Activated CD8-positive, alpha-beta memory T cell treated with anti-CD3 and anti-CD28 coated beads for 1 hour (primary cell): ENCODE data around the gene SPATA33.
"Not testable (repeated sequence)": the region's sequence is repeated elsewhere in the genome, so short reads cannot be mapped to it uniquely, and the experiment has no call there.

Source experiments
- DNase-seq, 2 donors: peaks; one replicate each; pipeline ENCODE4 v3.0.0-alpha.2; 2020; ENCODE audit warnings: low read depth in 1 of 2; ENCODE audit errors: extremely low read depth in 1 of 2

SPATA33 gene

GRCh38 chr16:89658221-89658879, 714 bp downstream of the SPATA33 start:
- no peak for DNase-seq

- no peak for DNase-seq
Measured at GRCh38 chr16:89660146-89660545, 2.5 kb downstream of the SPATA33 start.

GRCh38 chr16:89661215-89661614, 3.6 kb downstream of the SPATA33 start:
- no peak for DNase-seq

- not testable (repeated sequence) for DNase-seq
Measured at GRCh38 chr16:89664238-89664637, 6.6 kb downstream of the SPATA33 start.

- not testable (repeated sequence) for DNase-seq
Measured at GRCh38 chr16:89667000-89667399, 9.4 kb downstream of the SPATA33 start.

GRCh38 chr16:89667633-89668032, 10.0 kb downstream of the SPATA33 start:
- no peak for DNase-seq

GRCh38 chr16:89668790-89669158, 11.1 kb downstream of the SPATA33 start:
- no peak for DNase-seq

GRCh38 chr16:89669755-89670154, 12.1 kb downstream of the SPATA33 start:
- DNase-seq = no peak

GRCh38 chr16:89670496-89671431, 13.1 kb downstream of the SPATA33 start:
- DNase-seq = no peak

- DNase-seq = not testable (repeated sequence)
Measured at GRCh38 chr16:89671565-89671964, 13.9 kb downstream of the SPATA33 start.

- DNase-seq = no peak
Measured at GRCh38 chr16:89672177-89672941, 14.7 kb downstream of the SPATA33 start.

GRCh38 chr16:89678258-89678657, 20.6 kb downstream of the SPATA33 start:
- no peak for DNase-seq

GRCh38 chr16:89685916-89686315, 28.3 kb downstream of the SPATA33 start:
- no peak for DNase-seq

- DNase-seq = peak; percentile 36 to 85
Measured at GRCh38 chr16:89686520-89687091, 29.0 kb downstream of the SPATA33 start, which contains the start of gene CDK10. Gene CDK10 (plus strand): TSS chr16:89686689. CDS start chr16:89686711, 22 bp downstream.

- DNase-seq = no peak
Measured at GRCh38 chr16:89687092-89687940, 29.7 kb downstream of the SPATA33 start.

- DNase-seq = no peak
Measured at GRCh38 chr16:89688395-89688794, 30.8 kb downstream of the SPATA33 start.

GRCh38 chr16:89689142-89689541, 31.5 kb downstream of the SPATA33 start:
- no peak for DNase-seq

- DNase-seq = not testable (repeated sequence)
Measured at GRCh38 chr16:89689621-89690020, 32.0 kb downstream of the SPATA33 start.

GRCh38 chr16:89690392-89690901, 32.8 kb downstream of the SPATA33 start:
- DNase-seq = no peak
